CD4-positive, alpha-beta T cell treated with Interleukin-6 for 4 hours (primary cell): ENCODE data around the gene FBXW11.

Source experiments
- DNase-seq: peaks from one replicate; pipeline ENCODE4 v3.0.0-alpha.2; 2020; ENCODE audit warnings: mixed read lengths

FBXW11 gene

DNA sequence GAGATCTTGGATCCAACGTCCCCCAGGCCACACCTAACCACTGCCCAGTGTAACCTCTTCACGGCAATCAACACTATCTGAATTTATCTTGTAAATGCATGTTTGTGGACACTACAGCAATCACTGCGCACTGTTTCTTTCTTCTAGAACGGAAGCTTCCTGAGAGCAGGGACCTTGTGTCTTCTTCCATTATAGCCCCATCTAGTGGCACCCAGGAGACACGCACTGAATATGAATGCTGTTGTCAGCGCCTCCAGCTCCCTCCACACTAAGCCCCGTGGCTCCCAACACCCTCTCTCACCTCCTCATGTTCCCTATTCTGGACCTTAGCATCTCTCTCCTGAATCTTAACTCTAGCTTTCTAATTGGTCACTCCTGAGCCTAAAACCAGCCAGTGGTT lies 148.1 kb downstream of the FBXW11 start:
- DNase-seq, result no peak

DNA sequence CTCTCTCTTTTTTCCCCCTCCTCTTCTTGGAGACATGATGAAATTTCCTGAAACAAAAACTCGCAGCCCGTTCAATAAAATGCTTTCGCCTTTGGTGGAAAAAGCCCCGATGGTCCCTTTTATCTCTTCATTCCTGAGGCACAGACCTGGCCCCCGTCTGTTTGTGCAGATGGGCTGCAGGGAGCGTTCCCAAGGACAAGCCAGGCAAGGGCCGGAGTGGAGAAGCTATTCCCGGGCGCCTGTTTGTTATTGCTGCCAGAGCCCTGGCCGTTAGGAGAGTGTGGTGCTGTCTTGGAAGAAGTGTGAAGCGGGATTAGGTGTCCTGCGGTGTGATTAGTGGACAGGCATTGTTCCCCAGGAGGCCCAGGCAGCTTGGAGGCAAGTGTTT lies 149.0 kb downstream of the FBXW11 start:
- no peak for DNase-seq

DNA sequence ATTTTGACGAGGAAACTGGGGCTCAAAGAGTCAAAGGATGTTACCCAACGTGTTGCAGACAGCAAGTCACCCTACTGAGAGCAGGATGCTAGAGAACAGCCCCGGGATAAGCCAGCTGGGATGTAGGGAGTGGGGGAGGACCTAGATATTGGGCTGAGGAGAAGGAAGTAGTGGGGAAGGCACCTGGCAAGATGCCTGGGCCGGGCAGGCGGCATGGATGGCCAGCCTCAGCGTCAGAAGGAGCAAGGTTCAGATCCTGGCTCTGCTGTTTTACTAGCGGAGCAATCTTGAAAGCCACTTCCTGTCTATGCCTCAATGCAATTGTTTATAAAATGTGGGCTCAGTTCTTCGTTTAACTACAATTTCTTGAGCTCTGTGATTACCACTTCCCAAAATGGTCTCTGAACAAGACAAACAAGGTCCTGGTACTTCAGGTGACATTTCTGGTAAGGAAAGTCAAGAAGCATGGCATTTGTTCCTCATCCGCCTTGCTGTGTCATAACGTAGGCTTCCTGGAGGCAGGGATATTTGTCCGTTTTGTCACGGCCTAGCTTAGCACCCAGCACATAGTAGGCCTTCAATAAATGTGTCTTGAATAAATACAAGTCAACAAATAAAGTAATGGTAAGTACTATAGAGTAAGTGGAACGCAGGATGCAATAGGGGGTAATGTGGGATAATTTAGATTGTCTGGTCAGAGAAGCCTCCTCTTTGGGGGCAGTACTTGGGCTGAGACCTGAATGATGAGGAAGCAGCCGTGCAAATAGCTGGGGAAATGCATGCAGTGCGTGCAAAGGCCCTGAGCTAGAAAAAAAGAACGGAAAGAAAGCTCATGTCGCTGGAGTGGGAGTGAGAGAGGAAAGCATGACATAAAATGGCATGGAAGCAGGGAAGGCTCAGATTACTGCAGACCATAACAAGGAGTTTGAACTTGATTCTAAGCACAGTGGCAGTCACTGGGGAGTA lies 150.4 kb downstream of the FBXW11 start:
- DNase-seq, result no peak

DNA sequence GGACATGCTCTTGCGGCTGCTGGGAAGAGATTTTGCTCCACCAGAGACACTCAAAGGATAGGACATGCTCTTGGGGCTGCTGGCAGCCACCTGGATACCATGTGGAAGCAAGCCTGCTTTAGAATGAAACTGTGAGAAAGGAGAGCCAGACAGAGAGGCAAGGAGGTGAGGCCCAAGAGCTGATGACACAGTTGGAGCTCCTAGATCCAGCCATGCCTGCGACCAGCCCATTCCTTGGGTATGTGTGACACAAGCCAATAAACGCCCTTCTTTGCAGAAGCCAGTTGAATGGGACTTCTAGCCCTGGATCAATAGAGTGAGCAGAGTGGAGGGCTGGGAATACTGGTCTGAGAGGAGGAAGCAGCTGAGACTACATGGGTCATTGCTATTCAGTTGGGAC lies 151.2 kb downstream of the FBXW11 start:
- DNase-seq, result no peak

DNA sequence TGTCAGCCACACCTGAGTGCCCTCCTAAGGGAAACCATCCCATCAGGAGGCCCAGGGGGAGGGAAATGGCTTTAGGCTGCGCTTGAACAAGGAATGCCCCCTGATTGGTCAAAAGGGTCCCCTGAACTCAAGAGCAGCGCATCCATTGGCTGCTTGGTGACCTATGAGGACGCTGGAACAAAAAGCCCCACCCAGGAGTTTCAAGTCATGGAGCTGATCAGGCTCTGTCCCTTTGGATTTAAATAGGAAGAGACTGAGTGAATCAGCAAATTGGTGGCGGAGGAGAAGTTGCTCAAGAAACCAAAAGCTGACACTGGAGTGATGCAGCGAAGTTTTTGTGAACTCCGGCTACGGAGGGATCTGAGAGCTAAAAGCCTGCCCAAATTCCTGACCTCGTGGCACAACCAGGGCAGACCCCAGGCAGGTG lies 154.2 kb downstream of the FBXW11 start:
- DNase-seq, result no peak

DNA sequence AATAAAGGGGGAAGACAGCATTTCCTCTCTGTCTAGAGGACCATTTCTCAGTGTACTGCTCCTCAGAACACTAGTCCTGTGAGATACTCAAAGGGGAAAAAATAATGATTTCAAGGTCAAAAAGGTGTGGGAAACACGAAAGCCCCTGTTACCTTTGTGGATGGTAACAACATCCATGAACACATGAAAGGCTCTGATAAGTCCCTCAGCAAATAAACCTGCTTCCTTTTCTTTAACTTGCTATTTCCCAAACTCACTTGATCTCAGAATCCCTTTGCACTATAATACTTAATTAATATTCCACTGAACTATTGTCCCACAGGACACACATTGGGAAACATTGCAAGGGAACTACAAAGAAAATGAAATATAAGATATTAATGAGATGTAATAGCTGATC lies 155.2 kb downstream of the FBXW11 start:
- DNase-seq, result no peak

DNA sequence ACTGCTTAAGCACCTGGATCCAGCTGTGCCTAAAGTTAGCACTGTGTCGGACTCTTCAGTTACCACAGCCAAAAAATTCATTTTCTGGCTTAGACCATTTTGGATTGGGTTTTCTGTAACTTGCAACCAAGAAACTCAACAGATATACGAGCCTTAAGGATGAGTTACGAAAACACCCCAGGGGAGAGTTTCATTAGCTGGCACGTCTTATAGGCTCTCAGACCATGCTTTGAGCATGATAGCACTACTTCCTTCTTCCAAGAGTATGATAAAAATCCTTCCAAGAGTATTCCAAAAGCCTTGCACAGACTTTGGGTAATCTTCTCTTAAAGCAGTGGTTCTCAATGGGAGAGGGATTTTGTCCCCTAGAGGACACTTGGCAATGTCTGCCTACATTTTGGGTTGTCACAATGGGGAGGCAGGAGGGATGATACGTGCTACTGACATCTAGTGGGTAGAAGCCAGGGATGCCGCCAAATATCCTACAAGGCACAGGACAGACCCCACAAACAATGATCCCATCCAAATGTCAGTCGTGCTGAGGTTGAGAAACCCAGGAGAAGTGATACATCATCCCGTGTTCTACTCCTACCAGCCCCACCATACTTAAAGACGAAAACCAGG lies 156.0 kb downstream of the FBXW11 start:
- DNase-seq, result no peak

DNA sequence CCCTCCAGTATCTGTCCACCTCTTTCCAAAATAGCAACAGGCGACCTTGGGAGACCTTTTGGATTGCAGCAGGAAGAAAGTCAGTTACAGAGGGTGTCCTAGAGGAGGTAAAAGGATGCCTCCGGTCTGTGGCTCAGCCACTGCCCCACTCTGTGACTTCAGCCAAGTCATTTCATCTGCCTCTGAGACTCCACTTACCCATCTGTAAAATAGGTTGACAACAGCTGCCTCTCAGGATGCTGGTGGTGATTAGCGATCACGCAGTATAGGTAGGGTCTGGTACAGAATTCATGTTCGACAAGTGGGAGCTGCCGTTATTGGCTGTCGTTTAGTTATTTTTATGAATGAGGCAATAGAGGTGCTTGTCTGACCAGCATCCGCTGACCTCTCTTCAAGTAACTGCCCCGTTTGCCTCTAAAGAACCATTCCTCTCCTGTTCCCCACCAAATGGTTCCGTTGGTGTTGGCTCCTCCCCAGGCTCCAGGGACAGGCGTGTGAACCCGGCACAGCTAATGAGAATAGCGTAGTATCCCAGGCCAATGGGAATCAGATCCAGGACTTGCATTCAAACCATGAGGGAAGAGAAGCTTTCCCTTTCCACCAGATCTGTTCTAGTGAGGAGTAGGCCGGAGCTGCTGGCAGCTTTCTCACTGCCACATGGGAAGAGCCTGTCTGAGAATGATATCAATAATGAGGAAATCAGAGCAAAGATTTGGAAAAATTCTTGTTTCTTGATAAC lies 156.7 kb downstream of the FBXW11 start:
- DNase-seq, result no peak

DNA sequence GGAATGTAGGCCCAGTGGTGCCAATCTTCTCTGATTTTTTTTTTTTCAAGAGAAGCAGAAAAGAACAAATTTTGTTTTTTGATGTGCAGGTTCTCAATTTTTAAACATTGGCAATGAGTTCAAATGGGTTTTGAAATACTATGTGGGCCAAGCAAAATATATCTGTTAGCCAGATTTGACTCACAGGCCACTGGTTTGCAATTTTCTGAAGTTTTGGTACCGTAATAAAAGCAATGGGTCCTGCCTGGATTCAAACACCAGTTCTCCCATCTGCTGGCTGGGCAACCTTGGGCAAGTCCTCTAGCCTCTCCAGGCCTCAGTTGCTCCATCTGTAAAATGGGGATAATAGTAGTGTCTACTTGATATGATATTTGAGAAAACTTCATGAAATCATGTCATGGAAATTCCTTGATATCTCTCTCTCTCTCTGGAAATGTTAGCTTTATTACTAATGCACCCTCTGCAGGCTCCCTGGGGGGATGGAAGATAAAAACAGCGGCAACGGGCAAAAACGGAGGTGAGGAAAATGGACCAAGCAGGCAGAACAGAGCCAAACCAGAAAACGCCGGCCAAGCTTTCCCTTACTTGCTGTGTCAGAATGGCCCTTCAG lies 157.4 kb downstream of the FBXW11 start:
- no peak for DNase-seq

DNA sequence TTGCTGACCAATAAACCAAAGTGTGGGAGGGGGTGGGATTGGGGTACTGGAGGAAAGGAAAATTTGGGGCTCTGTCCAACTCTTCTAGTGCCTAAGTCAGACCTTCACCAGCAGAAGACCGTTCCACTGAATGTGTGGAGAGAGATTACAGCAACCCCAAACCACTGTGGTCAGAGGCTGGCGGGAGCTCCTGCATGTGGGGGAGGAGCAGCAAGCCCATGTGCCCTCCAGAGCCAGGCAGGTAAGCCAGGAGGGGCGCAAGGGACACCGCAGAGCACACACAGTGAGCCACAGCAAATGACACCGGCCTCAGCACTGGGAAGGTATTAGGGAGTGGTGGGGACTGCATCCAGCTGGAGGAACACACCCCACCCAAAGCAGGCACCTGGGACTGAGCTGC lies 158.0 kb downstream of the FBXW11 start:
- no peak for DNase-seq

DNA sequence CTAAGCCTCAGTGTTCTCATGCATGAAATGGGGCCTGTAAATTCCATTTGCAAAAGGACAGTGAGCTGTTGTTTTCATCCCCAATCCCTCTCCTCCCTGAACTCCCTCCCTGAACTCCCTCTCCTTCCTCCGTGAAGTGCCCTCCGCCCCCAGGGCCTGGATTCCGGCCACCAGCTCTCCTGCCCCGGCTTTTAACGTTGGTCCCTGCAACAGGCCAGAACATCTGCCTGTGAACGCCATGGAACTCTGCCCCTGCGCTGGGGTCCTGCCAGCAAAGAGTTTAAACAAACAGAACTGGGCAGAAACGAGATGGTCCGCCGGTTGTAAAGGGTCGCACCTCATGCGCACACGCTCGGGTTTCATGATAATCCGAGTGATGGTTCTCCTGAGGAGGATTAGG lies 158.4 kb downstream of the FBXW11 start:
- DNase-seq, result no peak

DNA sequence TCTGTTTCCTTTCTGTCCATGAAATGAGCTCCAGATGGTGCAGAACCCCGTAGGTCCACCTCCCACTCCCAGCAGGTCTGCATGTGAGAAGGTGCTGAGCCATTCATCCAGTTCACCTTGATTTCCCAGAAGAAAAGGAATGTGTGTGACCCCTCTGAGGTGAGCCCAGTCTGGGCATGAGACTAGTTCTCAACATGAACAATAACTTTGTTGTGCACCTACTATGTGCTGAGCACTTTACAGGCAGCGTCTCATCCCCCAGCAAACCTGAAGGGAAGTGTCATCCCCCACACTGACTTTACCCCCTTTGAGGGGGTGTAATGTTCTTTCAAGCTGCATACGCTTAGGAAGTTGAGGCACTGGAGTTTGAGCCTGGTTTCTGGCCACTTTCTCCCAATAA lies 159.4 kb downstream of the FBXW11 start:
- DNase-seq, result no peak

DNA sequence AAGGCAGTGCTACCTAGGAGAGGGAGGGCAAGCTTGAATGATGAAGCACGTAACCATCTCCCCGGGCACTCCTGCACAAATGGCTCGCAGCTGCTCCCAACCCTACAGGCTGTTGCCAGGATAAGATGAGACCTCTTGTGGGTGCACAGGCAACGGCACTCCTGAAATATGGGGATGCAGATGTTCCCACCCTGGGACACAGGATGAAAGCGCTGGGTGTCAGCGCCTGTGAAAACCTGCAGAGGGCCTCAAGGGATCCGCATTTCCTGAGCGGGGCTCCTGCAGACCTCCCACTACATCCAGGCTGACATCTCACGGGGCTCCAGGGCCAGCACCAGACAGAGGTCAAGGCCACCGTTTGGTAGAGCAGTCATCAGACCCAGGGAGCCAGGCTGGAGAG lies 160.1 kb downstream of the FBXW11 start:
- DNase-seq, result no peak

DNA sequence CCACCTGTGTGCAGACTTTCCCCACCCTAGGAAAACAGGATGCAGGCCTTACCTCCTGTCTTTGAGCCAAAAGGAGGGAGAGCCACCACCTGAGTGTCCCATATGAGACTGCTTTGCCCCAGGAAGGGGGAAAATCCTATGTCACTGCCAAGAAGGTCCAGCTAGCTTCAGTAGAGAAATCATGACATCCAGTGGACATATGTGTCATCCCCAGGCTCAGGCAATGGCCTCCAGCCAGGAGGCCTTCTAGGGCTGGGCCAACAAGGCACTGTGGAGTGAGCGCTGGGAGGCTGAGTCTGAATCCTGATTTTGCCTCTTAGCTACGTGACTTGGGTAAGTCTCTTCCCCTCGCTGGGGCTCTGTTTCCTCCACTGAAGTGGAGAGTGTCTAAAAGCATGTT lies 160.6 kb downstream of the FBXW11 start:
- no peak for DNase-seq

DNA sequence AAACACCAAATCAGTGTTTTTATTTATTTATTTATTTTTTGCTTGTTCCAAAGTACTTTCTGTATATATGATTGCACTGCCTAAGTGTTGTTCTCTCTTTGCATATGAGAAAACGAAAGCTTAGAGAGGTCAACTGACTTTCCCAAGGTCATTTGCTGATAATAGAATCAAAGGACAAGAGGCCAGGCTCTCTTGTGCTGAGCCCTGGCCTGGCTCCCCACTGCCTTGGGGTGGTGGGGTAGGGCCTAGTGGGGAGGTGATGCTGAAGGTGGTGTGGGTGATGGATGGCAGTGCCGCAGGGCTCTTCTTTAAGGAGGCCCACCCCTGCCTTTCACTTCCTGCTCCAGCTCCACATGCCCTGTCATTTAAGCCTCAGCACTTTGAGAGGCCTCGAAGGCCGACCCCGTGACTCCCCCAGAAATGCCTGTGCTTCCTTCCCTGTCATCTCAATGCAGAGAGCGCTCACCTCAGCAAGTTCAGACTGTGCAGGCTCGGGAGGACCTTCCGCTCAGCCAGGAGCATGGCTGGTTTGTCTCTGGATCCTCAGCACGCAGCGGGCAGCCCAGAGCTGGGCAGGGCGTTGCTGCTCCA lies 161.3 kb downstream of the FBXW11 start:
- DNase-seq, result no peak

DNA sequence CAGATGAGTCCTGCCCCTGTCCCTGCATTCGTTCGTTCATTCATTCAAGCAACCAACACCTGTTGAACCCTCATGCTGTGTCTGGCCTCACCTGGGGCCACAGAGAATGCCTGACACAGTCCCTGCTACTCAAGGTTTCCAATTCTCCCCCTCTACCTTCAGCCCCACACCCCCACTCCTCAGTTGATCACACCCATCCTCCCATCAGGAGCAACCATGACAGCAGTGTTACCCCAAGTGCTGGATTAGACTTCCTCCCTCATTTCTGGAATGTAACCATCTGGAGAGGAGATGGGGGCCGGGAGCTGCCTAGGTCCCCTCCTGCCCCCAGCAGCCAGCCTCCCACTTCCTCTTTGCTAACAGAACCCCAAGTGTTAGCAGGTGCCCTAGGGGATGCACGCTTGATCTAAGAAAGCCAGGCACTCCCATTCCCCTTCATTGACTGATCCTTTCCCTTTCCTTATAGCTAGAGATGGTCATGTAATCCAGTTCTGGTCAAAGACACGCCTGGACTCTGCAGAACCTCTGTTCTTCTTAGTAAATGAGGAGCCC lies 163.6 kb downstream of the FBXW11 start:
- no peak for DNase-seq

DNA sequence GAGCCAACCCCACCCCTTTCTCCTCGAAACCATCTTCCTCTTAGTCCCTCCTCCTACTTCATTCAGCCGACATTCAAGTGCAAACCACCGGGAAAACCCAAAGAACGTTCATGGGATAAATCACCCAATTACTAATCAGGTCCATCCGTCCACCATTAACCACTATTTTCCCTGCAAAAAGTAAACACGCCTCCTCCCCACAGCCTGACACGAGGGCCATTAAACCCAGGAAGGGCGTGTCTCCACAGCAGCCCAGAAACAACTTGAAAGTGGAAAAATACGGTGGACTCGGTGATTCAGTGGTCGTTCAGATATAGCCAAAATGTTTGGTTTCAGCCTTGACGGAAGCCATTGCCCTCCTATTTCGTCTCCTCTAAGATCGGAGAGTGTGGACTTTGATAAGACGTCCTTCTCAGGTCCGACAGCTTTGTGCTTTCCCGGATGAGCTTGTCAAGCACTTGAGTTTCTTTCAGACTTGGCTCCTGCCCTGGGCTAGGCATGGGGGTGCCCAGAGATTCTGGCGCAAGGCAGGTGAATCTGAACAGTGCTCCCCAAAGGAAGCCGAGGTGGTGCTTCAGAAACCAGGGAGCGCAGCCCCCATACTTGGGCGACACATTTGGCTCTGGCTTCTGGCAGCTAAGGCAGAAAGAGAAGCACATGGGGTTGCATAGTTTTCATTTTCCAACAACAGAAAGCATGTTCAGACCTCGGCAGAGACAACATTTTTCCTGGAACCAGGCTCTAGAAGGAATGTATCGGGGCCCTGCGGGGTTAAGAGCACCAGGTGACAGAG lies 164.3 kb downstream of the FBXW11 start:
- no peak for DNase-seq

DNA sequence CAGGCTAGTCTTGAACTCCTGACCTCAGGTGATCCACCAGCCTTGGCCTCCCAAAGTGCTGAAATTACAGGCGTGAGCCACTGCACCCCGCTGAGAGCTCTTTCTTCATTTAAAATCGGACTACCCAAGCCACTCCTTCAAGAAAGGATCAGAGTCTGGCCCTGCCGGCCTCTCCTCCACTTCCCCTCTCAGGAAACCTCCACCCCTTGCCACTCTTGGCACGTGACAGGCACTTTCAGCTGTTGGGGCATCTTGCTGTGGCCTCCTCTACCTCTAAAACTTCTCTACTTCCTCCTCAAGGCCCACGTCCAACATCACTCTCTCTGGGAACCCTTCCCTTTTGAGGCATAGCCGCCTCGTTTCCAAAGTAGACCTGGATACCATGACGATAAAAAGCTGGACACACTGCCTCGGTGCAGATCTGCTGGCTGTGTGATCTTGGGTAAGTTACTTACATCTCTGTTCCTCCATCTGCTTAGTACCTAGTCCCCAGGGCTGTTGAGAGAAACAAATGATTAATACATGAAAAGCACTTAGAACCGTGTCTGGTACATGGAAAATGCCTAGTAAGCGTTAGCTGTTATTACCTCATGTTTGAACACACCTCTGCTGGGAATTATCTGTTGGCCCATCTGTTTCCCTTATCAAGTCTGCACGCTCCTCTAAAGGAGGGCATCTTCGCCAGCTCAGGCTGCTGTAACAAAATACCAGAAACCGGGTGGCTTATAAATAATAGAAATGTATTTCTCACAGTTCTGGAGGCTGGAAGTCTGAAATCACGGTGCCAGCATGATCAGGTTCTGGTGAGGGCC lies 165.5 kb downstream of the FBXW11 start:
- no peak for DNase-seq

DNA sequence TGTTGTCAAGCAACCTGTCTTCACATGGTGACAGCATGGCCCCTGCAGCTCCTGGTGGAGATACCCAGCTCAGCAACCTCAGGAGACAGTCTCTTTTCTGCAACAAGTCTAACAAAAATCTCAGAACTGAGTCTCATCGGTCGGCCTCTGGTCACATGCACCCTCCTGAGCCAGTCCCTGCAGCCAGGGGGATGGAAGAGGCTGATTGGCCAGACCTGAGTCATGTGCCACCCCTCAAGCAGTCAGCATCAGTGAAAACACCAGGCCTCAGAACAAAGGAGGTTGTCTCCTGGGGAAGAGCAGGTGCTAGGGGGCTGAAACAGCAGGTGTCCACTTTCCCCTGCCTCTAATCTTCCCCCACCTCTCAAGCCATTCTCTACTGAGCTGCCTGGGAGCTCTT lies 166.4 kb downstream of the FBXW11 start:
- DNase-seq, result no peak

DNA sequence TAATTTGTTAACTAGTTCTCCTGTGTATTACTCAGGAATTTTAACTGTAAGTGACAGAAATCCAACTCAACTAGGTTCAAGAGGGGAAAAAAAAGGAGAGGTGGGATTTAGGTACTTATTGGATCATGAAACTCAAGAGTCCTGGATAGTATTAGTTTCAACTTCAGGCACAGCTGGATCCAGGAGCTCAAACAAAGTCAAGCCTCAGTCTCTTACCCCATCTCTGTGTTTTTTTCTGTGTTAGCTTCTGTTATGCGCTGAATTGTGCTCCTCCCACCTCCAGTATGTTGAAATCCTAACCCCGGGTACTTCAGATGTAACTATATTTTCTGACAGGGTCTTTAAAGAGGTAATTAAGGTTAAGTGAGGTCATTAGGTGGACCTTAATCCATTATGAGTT lies 167.3 kb downstream of the FBXW11 start:
- no peak for DNase-seq

DNA sequence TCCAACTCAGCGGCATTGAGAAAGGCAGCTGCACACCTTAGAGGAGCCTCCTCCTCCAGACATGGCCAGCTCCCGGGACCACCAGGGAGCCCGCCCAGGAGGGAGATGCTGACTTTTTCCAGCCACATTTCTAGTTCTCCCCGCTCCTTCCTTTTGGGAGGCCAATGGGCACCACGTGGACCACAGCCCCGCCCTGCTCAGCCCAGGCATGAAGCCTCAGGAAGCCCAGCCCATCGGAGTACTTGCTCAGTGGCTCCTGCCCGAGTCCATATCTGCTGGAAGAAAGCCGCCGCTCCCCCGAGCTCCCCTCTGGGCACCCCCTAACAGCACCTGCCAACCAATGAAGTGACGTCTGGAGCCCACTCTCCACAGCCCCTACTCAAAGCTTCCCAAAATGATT lies 168.4 kb downstream of the FBXW11 start:
- no peak for DNase-seq
